Ureter (tissue), 1 donor: ENCODE measurements around the gene CPN2. TPM values are rescaled to one million over a fixed set of nuclear protein-coding genes. Genes with fewer than 3 reads are reported as not detected.

Source experiments
- DNase-seq: peaks from one replicate; pipeline ENCODE4 v3.0.0-alpha.2; 2020; ENCODE audit warnings: low spot score
- total RNA-seq: library from RNA; stranded (reverse); gene quantifications from one replicate; pipeline ENCODE4 v1.2.4, GENCODE V29; 2023
- donor health status: DM: yes; HTN: yes; CAD: no.

Gene CPN2
- total RNA-seq, 1 donor from 2014 or later: not detected

DNA sequence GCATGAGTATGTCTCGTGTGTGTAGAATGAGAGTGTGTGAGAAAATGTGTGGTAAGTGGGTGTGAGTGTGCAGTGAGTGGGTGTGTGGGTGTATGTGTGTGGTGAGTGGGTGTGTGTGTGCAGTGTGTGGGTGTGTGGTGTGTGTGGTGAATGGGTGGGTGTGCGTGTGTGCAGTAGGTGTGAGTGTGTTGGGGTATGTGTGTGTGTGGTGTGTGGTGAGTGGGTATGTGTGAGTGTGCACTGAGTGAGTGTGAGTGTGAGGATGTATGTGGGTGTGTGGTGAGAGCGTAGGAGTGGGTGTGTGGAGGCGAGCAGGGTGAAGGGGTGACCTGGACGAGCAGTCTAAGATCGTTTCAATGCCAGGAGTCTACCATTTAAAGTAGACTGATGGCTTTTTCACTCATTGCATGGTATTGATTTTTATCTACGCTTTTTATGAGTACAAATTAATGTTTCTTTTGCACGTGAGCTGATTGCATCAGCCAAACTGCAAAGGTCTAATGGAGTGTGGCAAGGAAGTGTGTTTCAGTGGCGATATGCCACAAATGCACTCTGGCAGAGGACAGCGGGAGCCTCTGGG, 1.6 kb upstream of the CPN2 start:
- DNase-seq: no peak

DNA sequence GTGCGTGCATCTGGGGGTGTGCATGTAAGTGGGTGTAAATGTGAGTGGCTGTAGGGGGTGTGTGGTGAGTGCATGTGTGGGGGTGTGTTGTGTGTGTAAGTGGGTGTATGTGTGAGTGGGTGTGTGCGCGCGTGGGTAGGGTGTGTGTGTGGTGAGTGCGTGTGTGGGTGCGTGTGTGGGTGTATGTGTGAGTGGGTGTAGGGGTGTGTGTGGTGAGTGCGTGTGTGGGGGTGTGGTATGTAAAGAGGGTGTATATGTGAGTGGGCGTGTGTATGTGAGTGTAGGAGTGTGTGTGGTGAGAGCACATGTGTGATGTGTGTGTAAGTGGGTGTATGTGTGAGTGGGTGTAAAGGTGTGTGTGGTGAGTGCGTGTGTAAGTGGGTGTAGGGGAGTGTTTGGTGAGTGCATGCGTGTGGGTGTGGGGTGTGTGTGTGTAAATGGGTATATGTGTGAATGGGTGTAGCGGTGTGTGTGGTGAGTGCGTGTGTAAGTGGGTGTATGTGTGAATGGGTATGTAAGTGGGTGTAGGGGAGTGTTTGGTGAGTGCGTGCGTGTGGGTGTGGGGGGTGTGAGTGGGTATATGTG, 916 bp upstream of the CPN2 start:
- no peak for DNase-seq

DNA sequence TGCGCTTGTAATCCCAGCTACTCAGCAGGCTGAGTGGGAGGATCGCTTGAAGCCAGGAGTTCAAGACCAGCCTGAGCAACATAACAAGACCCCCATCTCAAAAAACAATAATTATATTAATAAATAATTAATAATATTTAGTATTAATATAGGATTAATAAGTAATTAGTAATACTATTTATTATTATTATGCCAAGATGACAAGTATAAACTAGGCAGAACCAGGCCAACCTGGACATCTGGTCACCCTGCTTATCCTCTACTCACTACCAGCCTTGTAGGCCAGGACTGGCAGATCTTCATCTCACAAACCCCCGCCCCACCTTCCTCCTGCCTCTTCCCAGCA, 429 bp downstream of the CPN2 start:
- DNase-seq: no peak

DNA sequence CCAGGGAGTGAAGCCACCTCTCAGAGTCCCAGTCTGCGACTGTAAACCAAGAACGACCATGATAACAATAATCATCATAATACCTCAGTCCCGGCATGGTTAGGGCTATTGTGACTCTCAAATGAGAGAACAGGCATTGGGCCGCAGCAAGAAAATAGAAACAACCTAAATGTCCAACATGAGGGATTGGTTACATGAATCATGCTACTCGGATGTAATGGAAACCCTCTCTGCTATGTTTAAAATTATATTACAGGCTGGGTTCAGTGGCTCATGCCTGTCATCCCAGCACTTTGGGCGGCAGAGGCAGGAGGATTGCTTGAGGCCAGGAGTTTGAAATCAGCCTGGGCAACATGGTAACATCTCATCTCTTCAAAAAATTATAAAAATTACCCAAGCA, 2.8 kb downstream of the CPN2 start:
- DNase-seq: no peak

DNA sequence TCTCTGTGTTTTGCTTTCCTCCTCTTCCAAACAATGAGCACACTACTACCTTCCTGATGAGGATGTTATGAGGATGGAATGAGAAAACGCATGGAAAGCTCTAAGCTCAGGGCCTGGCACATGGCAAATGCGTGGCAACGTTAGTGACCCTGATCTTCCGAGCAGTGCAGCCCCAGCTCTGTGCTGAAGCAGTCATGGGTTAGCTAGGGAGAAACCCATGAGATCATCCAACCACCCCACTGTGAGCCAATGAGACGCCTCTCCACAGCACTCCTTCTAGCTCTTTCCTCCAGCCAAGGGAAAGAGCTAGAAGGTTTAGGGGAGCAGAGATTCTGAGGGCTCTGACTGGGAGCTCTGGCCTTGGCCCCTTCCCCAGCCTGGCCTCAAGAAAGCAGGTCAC, 4.5 kb downstream of the CPN2 start:
- DNase-seq: no peak

DNA sequence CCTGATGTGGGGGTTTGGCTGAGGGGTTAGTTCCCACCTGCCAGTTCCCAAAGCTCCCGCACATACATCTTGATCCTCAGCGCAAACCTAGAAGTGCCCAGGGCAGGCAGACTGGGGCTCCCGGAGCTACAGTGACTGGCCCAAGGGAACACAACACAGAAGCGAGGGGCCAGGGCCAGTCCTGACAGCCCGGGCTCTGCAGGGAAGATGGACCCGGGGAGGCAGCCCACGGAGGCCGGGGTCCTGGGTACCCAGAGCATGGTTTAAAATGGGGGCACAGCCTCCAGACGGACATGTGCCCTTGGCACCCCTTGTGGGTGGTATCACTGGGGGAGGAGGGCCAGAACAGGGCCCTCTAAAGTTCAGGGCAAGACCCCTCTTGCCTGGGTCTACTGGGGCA, 5.1 kb downstream of the CPN2 start:
- DNase-seq: no peak

DNA sequence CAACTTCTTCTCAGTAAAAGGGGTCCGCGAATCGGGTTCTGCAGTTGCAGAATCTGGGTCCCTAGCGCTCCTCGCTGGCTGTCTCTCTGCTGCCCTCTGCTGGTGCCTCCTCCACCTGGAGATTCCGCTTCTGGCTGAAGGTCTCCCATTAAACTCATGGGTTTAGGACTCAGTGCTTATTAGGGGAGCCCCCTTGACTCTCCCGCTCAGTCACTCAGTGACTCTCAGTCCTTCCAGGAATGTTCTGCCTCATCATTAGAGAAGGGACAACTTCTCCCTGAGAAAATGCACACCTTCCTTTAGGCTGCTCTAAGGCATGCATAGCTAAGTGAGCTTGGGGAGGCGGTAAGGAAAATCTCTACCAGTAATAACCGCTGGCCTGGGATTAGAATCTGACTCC, 7.1 kb downstream of the CPN2 start:
- peak; percentile 72 for DNase-seq

DNA sequence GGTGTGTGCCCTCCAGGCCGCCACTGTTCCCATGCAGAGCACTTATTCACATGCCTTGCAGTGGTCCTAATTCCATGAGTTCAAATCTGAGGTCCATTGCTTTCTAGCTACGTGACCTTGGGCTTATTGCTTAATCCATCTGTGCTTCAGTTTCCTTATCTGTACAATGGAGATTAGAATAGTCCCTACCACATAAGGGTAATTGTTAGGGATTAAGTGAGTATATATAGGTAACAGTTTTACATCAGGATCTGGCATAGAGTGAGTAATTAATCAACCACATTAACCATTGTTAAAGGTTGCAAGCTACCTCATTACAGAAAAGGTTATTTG, 7.6 kb downstream of the CPN2 start:
- no peak for DNase-seq

DNA sequence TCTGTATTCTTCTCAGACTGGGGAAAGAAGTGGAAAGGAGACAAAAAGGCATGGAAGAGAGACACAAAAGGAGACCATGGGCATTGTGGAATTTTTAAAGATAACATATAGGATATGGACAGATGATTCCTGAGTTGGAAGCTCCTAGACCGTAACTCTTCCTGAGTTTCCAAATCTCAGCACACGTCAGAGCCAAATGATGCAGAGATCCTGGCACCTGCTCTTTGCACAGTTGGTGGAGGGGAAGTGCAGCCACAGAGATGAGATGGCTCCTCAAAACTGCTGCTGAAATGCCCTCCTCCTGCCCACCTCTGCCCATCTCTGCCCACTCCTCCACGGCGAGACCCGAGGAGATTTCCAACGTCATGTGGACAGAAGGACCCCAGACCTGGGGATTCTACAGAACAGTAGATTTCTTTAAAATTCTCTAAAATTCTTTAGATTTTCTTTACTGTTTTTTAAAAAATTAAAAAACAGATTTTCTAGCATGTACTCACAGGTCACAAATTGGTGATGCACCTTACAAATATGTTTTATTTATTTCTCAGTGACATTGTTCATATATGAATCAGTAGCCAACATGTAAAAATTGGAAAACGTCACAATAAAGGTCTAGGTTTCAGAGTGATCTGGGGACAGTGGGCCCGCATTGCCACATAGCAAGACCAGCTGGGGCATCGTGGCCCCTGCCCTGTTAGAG, 8.1 kb downstream of the CPN2 start:
- DNase-seq: no peak

DNA sequence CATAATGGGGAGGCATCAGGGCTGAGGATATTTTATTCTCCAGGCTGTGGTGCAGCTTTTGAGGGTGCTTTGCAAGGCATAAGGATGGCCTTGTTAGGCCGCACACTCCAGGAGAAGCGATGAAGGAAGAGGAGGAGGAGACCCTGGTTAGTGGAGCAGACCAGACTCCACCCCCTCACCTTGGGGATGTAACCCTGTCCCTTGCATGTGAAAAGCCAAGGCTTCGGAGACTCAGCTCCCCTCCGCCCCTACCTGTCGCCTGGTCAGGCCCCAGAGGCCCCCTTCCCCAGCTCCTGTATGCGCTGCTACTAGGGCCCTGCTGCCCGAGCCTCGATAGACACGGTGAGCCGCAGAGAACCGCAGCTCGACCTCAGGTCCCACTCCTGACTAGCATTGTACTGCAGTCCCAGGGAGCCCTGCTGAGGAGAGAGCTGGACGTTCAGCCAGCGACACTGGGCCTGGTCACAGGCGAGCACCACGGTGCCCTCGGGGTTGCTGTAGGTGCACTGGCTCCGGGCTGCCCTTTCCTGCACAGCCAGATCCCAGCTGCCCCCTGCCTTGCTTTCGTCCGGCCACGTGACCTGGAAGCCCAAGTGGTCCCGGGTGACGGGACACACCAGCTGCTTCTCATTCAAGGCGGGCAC, 10.2 kb downstream of the CPN2 start:
- no peak for DNase-seq

DNA sequence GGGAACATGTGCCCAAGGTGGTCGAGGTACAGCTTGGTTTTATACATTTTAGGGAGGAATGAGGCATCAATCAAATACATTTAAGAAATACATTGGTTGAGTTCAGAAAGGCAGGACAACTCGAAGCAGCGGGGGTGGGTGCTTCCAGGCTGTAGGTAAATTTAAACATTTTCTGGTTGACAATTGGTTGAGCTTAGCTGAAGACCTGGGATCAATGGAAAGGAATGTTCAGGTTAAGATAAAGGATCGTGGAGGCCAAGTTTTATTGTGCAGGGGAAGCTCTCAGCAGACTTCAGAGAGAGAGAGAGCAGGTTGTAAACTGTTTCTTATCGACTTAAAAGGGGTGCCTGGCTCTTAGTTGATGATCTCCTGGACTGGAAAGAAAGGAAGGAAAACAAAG, 11.3 kb downstream of the CPN2 start:
- no peak for DNase-seq

DNA sequence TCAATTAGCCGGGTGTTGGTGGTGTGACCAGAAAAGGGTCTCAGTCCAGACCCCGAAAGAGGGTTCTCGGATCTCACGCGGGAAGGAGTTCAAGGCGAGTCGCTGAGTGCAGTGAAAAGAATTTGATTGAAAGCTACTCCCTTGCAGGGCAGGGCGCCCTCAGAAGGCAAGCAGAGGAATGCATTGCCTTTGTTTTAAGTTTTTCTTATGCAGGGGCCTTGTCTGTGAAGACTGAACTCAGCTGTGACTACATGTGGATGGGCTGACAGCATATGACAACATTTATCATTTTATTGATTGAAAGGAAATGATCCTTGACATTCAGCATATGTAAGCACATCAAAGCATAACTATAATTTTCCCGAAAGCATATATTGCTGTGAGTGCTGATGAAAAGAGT, 11.8 kb downstream of the CPN2 start:
- no peak for DNase-seq

DNA sequence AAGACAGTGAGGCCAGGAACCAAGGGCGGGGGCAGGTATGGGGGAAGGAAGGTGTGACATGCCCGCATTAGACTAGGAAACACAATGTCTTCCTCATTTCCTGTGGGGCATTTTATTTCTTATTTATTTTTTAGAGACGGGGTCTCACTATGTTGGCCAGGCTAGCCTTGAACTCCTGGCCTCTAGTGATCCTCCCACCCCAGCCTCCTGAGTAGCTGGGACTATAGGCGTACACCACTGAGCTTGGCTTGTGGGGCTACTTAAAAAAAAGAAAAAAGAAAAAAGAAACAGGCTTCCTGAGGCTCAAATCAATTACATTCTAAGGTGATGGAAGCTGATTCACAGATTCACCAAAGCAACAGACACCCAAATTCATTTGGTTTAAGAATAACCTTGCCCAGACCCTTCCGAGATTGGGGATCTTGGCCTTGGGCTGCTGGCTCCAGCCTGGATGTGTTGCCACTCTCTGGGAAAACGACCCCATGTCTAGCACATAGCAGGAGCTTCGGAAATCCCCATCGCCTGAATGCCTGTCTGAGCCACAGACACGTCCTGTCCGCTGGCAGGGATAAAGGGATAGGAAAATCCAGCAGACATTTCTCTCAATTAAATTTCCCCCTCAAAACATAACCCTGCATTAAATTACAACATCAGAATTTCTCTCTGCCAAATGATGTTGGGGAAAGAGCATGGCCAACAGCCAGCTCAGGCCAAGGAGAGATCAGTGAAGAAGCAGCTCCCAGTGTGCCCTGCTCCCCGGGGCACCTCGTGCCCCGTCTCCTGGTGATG, 13.0 kb downstream of the CPN2 start:
- no peak for DNase-seq

DNA sequence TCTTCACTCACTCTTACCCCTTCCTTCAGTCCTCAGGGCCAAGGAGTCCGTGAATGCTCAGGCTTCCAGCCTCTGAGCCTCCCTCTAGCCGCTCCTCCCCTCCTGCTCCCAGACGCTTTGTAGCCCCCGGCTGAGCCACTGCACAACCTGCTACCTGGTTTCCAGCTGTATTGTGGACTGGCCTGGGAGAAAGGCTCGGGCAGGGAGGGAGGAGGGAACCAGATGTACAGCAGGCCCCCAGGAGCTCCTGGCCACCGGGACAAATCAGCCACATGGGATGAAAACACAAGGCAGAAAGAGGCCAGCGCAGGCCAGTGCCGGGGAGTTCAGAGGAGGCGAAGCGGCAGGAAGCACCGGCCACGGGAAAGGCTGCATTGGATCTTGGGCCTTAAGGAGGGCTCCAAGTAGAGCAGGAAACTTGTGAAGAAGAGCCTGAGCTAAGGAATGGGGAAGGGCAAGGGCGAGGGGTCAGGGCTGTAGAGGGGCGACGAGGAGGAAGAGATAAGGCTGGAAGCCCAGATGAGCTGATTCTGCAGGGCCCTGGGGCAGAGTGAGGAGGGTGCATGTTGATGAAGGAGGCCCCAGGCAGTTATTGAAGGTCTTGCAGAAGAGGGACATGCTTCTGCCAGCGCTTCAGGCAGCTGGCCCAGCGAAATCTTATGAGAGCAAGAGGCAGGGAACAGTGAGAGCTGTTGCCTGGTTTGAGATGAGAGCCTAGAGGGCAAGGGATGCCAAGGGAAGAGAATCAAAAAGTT, 14.3 kb downstream of the CPN2 start:
- no peak for DNase-seq

DNA sequence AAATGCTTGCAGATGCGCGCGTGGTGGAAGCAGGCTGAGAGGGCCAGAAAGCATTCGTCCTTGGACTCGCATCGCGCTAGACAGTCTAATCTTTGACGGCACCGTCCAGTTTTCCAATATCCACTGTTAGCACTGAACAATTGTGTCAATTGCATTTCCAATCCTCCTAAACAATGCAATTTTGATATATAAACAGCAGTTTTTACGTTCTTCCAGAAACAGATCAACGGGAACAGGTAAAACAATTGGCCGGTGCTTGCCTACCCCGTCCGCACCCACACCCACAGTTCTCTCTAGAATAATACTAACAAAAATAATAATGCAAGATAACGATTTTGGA, 17.2 kb downstream of the CPN2 start:
- DNase-seq: no peak

DNA sequence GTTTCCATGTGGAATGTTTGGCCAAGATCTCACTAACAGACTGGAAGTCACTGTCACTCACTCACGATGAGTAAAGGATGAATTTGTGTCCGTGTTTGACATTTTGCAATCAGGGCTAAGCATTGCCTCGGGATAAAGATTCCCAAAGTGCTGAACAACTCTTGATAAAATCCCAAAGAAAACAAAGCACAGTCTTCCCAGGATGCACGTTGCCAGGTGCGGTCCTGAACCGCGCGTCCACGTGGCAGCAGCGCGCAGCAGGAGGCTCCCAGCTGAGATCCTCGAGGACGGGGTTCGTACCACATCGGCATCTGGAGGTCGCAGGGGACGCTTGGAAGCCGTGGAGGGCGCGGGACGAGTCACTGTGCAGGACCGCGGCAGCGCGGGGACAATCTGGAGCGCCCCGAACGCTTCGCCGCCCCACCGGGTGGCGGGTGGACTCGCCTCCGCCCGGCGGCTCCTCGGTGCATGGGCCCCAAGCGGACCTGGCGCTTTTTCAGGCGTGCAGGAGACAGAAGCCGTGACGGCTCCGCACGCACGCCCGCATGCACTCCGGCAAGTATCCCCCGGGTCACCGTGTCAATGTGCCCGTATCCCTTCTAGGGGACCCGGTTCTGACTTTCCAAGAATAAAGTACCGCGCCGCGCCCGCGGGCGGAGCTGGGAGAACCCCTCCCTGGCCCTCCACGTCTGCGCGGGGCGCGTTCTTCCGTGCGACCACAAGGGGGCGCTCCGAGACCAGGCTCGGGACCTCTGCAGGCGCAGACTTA, 17.7 kb downstream of the CPN2 start:
- peak; percentile 90 for DNase-seq

DNA sequence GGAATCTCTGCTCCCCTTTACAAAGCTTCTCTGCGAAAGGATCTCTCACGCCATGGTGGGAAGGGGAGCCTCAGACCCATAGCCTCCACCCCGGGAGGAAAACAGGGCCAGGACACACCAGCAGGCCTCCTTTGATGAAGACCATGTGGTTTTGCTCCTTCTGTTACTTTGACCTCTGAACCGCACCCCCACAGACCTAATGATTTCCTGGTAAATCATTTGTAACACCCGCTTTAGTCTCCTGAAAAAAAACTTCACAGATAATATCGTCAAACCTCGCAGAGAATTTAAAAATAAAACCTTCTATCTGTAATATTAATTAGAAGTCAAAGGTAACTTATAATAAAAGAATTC, 18.3 kb downstream of the CPN2 start:
- no peak for DNase-seq

DNA sequence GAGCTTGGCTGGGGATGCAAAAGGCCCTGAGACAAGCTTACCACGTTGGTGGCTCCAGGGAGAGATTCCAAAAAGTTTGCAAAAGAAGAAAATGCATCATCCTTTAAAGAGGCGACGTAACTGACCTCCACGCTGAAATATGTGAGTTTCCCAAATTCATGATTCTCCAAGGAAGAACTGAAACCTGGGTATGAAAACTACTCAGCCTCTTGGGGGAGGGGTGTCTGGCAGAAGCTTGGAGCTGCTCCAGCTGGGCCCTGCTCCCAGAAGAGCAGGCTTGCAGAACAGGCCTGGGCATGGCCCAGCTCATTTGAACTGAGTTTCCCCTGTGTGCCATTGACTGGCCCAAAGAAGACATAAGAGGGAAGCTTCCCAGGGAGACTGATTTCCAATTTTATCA, 20.5 kb downstream of the CPN2 start:
- DNase-seq: peak; percentile 78

DNA sequence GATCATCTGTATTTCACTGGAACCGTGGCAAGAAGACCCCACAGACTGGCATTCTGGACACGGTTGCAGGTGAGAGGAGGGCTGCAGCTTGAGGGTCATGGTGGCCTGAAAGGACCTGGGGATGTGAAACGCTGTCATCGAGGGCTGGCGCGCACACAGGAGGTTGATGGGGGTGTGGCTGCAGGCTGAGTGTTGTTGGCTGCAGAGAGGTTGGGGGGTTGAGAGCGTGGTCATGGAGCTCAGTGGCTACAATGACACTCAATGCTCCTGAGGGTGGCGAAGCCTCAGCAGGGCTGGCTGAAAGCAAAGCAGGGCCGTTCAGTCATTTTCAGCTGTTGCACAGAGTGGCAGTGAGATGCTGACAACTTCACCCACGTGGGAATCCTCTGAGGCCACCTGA, 21.0 kb downstream of the CPN2 start:
- DNase-seq: no peak

DNA sequence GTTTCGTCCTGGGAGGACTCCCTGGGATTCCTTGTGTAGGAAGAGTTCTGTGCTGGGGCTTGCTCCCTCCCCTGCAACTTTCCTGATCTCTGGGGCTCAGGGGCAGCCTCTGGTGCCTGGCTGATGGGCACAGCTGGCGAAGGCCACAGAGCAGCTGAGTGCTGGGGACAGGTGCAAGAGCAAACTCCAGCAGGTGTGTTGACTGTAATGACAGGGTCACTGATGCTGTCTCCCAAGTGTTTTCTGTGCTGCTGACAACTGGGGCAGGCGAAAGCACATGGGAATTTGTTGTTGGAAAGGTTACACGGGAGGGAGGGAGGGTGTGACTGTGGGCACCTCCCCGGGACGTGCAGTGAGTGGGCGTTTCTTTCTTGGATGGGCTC, 21.6 kb downstream of the CPN2 start:
- no peak for DNase-seq

DNA sequence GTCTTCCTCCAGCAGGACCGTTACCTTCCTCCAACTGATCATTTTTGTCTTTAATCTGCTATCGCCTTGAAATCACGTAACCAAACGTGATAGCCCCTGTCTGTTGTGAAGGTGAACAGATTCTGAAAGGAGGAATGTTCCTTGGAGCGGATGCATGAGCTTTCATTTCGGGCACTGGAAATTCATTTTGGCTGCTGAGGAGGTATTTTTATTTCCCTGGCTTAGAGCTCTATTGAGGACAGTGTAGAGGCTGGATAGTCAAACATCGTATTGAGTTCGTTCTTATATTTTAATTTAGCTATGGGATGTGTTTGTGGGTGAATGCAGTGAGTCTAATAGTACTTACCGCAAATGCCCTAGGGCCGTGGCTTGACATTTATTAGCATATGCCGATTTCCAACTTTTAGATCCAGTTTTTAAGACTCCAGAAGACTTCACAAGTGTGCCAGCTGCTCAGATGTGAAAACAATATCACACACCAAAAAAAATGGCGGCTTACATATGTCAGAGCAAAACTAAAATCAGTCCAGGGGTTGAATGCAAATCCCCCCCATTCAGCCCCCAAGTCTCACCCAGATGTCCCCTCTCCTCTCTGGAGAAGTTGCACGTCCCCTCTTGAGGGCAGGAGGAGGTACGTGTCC, 22.1 kb downstream of the CPN2 start:
- no peak for DNase-seq
